A673 (cell line): ENCODE data around the gene NSD1.

Source experiments
- EZH2 ChIP-seq: fragments of 200-600 bp; sonication (generic); IDR thresholded peaks from 2 replicates; pipeline ENCODE4 v1.6.1; 2017; ENCODE audit warnings: borderline replicate concordance, low read depth, mild to moderate bottlenecking, mixed read lengths, antibody characterized with exemption, low read length; ENCODE audit not compliant: poor library complexity, severe bottlenecking
- TF ChIP-seq, protein P1 (sequence below): fragments of 300-800, 200-600 bp; sonication (generic); conservative IDR thresholded peaks from 2 replicates; pipeline ENCODE4 v1.5.1; 2017; ENCODE audit warnings: low read depth, mild to moderate bottlenecking, antibody characterized with exemption, low read length, moderate library complexity, mixed read lengths

DNA sequence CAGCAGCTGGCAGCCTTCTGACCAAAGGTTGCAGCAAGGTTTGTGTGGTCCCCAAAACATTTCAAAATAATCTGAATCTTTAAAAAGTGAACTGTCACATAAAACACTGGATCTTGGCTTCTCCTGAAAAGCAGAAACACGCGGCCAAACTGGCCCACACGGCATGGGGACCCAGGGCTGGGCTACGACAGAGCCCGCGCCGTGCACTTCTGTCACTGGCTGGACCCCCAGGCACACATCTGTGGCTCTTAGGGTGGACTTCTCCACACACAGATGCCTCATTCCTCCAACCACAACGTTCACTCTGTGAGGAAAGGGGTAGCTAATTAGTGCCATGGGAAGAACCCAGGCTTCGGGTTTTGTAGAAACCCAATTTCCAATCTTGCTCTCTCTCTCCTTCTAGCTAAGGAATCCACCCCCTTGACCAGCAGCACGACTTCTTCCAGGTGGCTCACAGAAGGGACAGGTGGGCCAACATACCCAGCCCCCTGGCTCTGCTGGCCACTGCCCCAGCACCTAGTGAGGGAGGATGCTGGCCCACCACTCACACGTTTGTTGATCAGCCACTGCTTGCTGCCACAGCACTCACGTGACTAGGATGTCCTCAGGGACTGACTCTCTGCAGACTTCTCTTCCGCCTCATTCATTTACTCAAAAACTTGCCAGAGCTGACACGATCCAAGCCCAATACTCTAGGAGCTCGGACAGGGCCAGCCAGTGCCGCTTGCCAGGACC is 200.0 kb downstream of the NSD1 start:
- TF ChIP-seq, protein P1, sequence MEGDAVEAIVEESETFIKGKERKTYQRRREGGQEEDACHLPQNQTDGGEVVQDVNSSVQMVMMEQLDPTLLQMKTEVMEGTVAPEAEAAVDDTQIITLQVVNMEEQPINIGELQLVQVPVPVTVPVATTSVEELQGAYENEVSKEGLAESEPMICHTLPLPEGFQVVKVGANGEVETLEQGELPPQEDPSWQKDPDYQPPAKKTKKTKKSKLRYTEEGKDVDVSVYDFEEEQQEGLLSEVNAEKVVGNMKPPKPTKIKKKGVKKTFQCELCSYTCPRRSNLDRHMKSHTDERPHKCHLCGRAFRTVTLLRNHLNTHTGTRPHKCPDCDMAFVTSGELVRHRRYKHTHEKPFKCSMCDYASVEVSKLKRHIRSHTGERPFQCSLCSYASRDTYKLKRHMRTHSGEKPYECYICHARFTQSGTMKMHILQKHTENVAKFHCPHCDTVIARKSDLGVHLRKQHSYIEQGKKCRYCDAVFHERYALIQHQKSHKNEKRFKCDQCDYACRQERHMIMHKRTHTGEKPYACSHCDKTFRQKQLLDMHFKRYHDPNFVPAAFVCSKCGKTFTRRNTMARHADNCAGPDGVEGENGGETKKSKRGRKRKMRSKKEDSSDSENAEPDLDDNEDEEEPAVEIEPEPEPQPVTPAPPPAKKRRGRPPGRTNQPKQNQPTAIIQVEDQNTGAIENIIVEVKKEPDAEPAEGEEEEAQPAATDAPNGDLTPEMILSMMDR = no peak
- TF ChIP-seq EZH2 = no peak
